Fibroblast of lung (primary cell): ENCODE data around the gene C15orf40.

ENCODE experiments used
- CTCF ChIP-seq, 2 donors: IDR thresholded peaks in 1 of 2; conservative IDR thresholded peaks in 1 of 2; 1 replicate in 1 of 2; 2 replicates in 1 of 2; pipeline ENCODE4 v1.5.1; 2011 to 2012; ENCODE audit warnings: low read length in 2 of 2, control low read depth in 1 of 2, inconsistent platforms in 1 of 2, low read depth in 1 of 2, mild to moderate bottlenecking in 1 of 2
- EZH2 ChIP-seq: IDR thresholded peaks from 2 replicates; pipeline ENCODE4 v1.5.1; 2012; ENCODE audit warnings: low read length, control low read depth, mild to moderate bottlenecking; ENCODE audit errors: missing control alignments

- TF ChIP-seq CTCF (conservative IDR thresholded peaks at IDR 0.05 in 1 of 2, IDR thresholded peaks at IDR 0.05 in 1 of 2; ENCODE audit: low read depth in 1 of 2, low read length in 2 of 2) (no peak), EZH2 (no peak)
Measured at GRCh38 chr15:83012076-83012426, 612 bp upstream of the C15orf40 start.
